SK-N-SH treated with all-trans-retinoic acid at 6 μM for 48 hours (cell line): ENCODE data around the gene GID8.

Experiments used
- ATAC-seq: fragments of 200-7000 bp; cut with Tn5 transposase; 3 replicates; pipeline ENCODE4 v1.9.1; 2020; ENCODE audit warnings: mild to moderate bottlenecking, moderate library complexity
- ARNTL ChIP-seq: fragments of 450-650 bp; formaldehyde crosslinking; IDR thresholded peaks from 2 replicates; pipeline ENCODE4 v1.5.0; 2020; ENCODE audit warnings: low read depth, mild to moderate bottlenecking, moderate library complexity, borderline replicate concordance
- BACH2 ChIP-seq: fragments of 250-450 bp; sonication (Bioruptor Pico); IDR thresholded peaks from 2 replicates; pipeline ENCODE4 v1.9.0; 2021; ENCODE audit warnings: mild to moderate bottlenecking, borderline replicate concordance
- CREB5 ChIP-seq: fragments of 250-450 bp; sonication (Bioruptor Pico); IDR thresholded peaks from 2 replicates; pipeline ENCODE4 v1.5.1; 2020; ENCODE audit warnings: low read depth, mild to moderate bottlenecking, moderate library complexity
- CSDC2 ChIP-seq: fragments of 250-450 bp; sonication (Bioruptor Pico); IDR thresholded peaks from 2 replicates; pipeline ENCODE4 v1.5.0; 2020; ENCODE audit warnings: mild to moderate bottlenecking, moderate library complexity
- ESRRG ChIP-seq: fragments of 250-450 bp; sonication (Bioruptor Pico); IDR thresholded peaks from 2 replicates; pipeline ENCODE4 v1.6.1; 2021; ENCODE audit warnings: mild to moderate bottlenecking
- GLIS3 ChIP-seq: fragments of 250-450 bp; sonication (Bioruptor Pico); IDR thresholded peaks from 2 replicates; pipeline ENCODE4 v1.5.0; 2020; ENCODE audit warnings: mild to moderate bottlenecking, moderate library complexity
- ISL1 ChIP-seq: fragments of 250-450 bp; sonication (Bioruptor Pico); IDR thresholded peaks from 2 replicates; pipeline ENCODE4 v2.1.2; 2022; ENCODE audit warnings: mild to moderate bottlenecking, moderate library complexity
- OSR1 ChIP-seq: fragments of 250-450 bp; sonication (Bioruptor Pico); IDR thresholded peaks from 2 replicates; pipeline ENCODE4 v1.8.0; 2022; ENCODE audit warnings: moderate library complexity, mild to moderate bottlenecking, inconsistent platforms
- POU6F1 ChIP-seq: fragments of 250-450 bp; sonication (Bioruptor Pico); IDR thresholded peaks from 2 replicates; pipeline ENCODE4 v1.8.0; 2021; ENCODE audit warnings: low read depth, mild to moderate bottlenecking, moderate library complexity, borderline replicate concordance
- PPARA ChIP-seq: fragments of 250-450 bp; sonication (Bioruptor Pico); IDR thresholded peaks from 2 replicates; pipeline ENCODE4 v1.5.0; 2020; ENCODE audit warnings: mild to moderate bottlenecking, borderline replicate concordance
- RARB ChIP-seq: fragments of 250-450 bp; sonication (Bioruptor Pico); IDR thresholded peaks from 2 replicates; pipeline ENCODE4 v1.8.0; 2021; ENCODE audit warnings: mild to moderate bottlenecking, moderate library complexity
- TCF4 ChIP-seq: fragments of 250-450 bp; sonication (Bioruptor Pico); IDR thresholded peaks from 2 replicates; pipeline ENCODE4 v1.8.0; 2021; ENCODE audit warnings: mild to moderate bottlenecking, moderate library complexity, borderline replicate concordance
- ZC3H10 ChIP-seq: fragments of 250-450 bp; sonication (Bioruptor Pico); IDR thresholded peaks from 2 replicates; pipeline ENCODE4 v1.5.1; 2021; ENCODE audit warnings: mild to moderate bottlenecking, moderate library complexity
- ZFP3 ChIP-seq: fragments of 250-450 bp; sonication (Bioruptor Pico); IDR thresholded peaks from 2 replicates; pipeline ENCODE4 v1.5.0; 2020; ENCODE audit warnings: mild to moderate bottlenecking, moderate library complexity
- ZNF70 ChIP-seq: fragments of 450-650 bp; formaldehyde crosslinking; IDR thresholded peaks from 2 replicates; pipeline ENCODE4 v1.5.0; 2020; ENCODE audit warnings: mild to moderate bottlenecking, moderate library complexity
- TF ChIP-seq, protein P1 (sequence below): fragments of 250-450 bp; sonication (Bioruptor Pico); IDR thresholded peaks from 2 replicates; pipeline ENCODE4 v1.8.0; 2020; ENCODE audit warnings: mild to moderate bottlenecking, moderate library complexity, borderline replicate concordance
- TF ChIP-seq, protein P2 (sequence below): fragments of 250-450 bp; sonication (Bioruptor Pico); IDR thresholded peaks from 2 replicates; pipeline ENCODE4 v1.5.0; 2020; ENCODE audit warnings: mild to moderate bottlenecking, moderate library complexity
- TF ChIP-seq, protein P3 (sequence below): fragments of 250-450 bp; sonication (Bioruptor Pico); IDR thresholded peaks from 2 replicates; pipeline ENCODE4 v1.5.1; 2021; ENCODE audit warnings: mild to moderate bottlenecking, moderate library complexity

Gene GID8

DNA sequence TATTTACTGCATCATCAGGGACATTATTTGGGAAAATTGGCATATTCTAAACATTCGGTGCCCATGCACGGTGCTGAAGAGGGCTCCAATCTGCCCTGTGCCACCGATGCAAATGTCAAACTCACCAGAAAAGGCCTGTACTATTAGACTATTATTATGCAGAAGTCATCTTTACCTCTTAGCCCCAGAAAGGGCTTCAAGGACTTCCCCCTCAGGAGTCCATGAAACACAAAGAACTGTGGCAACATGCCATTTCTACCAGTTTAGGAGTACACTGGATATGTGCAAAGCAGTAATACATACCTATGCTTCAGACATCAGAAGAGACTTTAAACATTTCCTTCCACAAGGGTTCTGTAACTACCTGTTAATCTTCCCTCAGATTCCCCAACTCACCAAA, 20.2 kb upstream of the GID8 start:
- TF ChIP-seq BACH2 (CRISPR knock-in tag) (no peak), ISL1 (no peak), CREB5 (CRISPR knock-in tag) (no peak), POU6F1 (no peak), ESRRG (CRISPR knock-in tag) (no peak), ARNTL (CRISPR knock-in tag) (no peak), ZNF70 (CRISPR knock-in tag) (no peak), GLIS3 (no peak), TCF4 (CRISPR knock-in tag) (no peak), CSDC2 (no peak)
- TF ChIP-seq, protein P1, sequence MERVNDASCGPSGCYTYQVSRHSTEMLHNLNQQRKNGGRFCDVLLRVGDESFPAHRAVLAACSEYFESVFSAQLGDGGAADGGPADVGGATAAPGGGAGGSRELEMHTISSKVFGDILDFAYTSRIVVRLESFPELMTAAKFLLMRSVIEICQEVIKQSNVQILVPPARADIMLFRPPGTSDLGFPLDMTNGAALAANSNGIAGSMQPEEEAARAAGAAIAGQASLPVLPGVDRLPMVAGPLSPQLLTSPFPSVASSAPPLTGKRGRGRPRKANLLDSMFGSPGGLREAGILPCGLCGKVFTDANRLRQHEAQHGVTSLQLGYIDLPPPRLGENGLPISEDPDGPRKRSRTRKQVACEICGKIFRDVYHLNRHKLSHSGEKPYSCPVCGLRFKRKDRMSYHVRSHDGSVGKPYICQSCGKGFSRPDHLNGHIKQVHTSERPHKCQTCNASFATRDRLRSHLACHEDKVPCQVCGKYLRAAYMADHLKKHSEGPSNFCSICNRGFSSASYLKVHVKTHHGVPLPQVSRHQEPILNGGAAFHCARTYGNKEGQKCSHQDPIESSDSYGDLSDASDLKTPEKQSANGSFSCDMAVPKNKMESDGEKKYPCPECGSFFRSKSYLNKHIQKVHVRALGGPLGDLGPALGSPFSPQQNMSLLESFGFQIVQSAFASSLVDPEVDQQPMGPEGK (CRISPR knock-in tag): no peak
- ATAC-seq: no peak

- no peak for ATAC-seq
- TF ChIP-seq, protein P1 (CRISPR knock-in tag): no peak
- TF ChIP-seq PPARA (CRISPR knock-in tag) (no peak), OSR1 (CRISPR knock-in tag) (no peak), POU6F1 (no peak), GLIS3 (no peak), BACH2 (CRISPR knock-in tag) (no peak), ZFP3 (CRISPR knock-in tag) (no peak)
- TF ChIP-seq, protein P2, sequence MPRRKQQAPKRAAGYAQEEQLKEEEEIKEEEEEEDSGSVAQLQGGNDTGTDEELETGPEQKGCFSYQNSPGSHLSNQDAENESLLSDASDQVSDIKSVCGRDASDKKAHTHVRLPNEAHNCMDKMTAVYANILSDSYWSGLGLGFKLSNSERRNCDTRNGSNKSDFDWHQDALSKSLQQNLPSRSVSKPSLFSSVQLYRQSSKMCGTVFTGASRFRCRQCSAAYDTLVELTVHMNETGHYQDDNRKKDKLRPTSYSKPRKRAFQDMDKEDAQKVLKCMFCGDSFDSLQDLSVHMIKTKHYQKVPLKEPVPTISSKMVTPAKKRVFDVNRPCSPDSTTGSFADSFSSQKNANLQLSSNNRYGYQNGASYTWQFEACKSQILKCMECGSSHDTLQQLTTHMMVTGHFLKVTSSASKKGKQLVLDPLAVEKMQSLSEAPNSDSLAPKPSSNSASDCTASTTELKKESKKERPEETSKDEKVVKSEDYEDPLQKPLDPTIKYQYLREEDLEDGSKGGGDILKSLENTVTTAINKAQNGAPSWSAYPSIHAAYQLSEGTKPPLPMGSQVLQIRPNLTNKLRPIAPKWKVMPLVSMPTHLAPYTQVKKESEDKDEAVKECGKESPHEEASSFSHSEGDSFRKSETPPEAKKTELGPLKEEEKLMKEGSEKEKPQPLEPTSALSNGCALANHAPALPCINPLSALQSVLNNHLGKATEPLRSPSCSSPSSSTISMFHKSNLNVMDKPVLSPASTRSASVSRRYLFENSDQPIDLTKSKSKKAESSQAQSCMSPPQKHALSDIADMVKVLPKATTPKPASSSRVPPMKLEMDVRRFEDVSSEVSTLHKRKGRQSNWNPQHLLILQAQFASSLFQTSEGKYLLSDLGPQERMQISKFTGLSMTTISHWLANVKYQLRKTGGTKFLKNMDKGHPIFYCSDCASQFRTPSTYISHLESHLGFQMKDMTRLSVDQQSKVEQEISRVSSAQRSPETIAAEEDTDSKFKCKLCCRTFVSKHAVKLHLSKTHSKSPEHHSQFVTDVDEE (CRISPR knock-in tag): no peak
These were observed 19.8 kb upstream of the GID8 start for GRCh38 chr20:62918147-62918546.

- no peak for ATAC-seq
- TF ChIP-seq ZC3H10 (no peak), POU6F1 (no peak), RARB (CRISPR knock-in tag) (no peak), ARNTL (CRISPR knock-in tag) (no peak), ZNF70 (CRISPR knock-in tag) (no peak), BACH2 (CRISPR knock-in tag) (no peak)
- TF ChIP-seq, protein P3, sequence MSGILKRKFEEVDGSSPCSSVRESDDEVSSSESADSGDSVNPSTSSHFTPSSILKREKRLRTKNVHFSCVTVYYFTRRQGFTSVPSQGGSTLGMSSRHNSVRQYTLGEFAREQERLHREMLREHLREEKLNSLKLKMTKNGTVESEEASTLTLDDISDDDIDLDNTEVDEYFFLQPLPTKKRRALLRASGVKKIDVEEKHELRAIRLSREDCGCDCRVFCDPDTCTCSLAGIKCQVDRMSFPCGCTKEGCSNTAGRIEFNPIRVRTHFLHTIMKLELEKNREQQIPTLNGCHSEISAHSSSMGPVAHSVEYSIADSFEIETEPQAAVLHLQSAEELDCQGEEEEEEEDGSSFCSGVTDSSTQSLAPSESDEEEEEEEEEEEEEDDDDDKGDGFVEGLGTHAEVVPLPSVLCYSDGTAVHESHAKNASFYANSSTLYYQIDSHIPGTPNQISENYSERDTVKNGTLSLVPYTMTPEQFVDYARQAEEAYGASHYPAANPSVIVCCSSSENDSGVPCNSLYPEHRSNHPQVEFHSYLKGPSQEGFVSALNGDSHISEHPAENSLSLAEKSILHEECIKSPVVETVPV (CRISPR knock-in tag): no peak
- TF ChIP-seq, protein P1 (CRISPR knock-in tag): no peak
These were observed 19.1 kb upstream of the GID8 start for GRCh38 chr20:62918831-62919230.
